Upper lobe of left lung (tissue), 4 donors: ENCODE results near the gene HPRT1.

Experiments
- EP300 ChIP-seq, 4 donors: sonication (generic); formaldehyde crosslinking; IDR thresholded peaks; one replicate each; pipeline ENCODE4 v1.5.1; 2017; ENCODE audit warnings: antibody characterized with exemption in 4 of 4, control low read depth in 2 of 4
- POLR2A ChIP-seq, 4 donors: fragments of 450-650 bp; IDR thresholded peaks; one replicate each; pipeline ENCODE4 v1.5.1; 2016 to 2017; ENCODE audit warnings: antibody characterized with exemption in 4 of 4, mild to moderate bottlenecking in 2 of 4
- TF ChIP-seq, protein P1 (sequence below), 6 experiments: fragments of 450-650 bp in 4 of 6; fragments of 200-600 bp in 2 of 6; sonication (generic) in 2 of 6; IDR thresholded peaks; one replicate each; pipeline ENCODE4 v1.5.1; 2016 to 2019; ENCODE audit warnings: antibody characterized with exemption in 6 of 6

DNA sequence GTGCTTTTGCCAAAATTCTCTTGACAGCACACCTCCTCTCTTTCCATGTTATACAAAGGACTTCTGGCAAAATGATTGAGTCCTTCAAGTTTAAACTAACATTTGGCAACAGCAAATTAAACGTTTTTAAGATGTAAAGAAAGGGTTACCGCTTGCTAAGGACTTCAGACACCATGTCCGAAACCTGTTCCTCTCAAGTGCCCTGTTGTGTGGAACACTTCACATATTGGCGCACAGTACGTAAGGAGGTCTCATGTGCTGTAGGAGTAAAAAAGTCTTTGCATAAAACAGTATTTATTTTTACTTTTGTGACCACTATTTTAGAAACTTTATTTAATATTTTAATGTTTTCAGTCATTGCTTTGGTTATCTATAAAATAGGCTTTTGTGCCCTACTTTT, 33.7 kb upstream of the HPRT1 start:
- TF ChIP-seq POLR2A (IDR thresholded peaks at IDR 0.05) (no peak), EP300 (IDR thresholded peaks at IDR 0.05) (no peak)
- TF ChIP-seq, protein P1, sequence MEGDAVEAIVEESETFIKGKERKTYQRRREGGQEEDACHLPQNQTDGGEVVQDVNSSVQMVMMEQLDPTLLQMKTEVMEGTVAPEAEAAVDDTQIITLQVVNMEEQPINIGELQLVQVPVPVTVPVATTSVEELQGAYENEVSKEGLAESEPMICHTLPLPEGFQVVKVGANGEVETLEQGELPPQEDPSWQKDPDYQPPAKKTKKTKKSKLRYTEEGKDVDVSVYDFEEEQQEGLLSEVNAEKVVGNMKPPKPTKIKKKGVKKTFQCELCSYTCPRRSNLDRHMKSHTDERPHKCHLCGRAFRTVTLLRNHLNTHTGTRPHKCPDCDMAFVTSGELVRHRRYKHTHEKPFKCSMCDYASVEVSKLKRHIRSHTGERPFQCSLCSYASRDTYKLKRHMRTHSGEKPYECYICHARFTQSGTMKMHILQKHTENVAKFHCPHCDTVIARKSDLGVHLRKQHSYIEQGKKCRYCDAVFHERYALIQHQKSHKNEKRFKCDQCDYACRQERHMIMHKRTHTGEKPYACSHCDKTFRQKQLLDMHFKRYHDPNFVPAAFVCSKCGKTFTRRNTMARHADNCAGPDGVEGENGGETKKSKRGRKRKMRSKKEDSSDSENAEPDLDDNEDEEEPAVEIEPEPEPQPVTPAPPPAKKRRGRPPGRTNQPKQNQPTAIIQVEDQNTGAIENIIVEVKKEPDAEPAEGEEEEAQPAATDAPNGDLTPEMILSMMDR (IDR thresholded peaks at IDR 0.05) = no peak
